ENCODE data around the gene RPTN.

RPTN gene

GRCh38 chr1:152170287-152170905 lies 11.4 kb upstream of the RPTN start:
- no peak for TF ChIP-seq SPI1 (IDR thresholded peaks at IDR 0.05; ENCODE audit: borderline replicate concordance, low read depth)
- no peak for TF ChIP-seq CTCF (IDR thresholded peaks at IDR 0.05; ENCODE audit: insufficient read depth, low read length)
- no peak for TF ChIP-seq GABPA (IDR thresholded peaks at IDR 0.05; ENCODE audit: low read depth)
- no peak for TF ChIP-seq REST (IDR thresholded peaks at IDR 0.05; ENCODE audit: insufficient replicate concordance, low read depth)
- no peak for TF ChIP-seq POLR2AphosphoS5 (IDR thresholded peaks at IDR 0.05; ENCODE audit: low read depth)
- Histone ChIP-seq H3K27me3 (ENCODE audit: insufficient read depth, poor library complexity, severe bottlenecking) (no peaks in the 10 kb centered on the region), H3K4me3 (replicated peaks; ENCODE audit: insufficient read depth, low read length) (no peak overlapping the region), H3K27ac (replicated peaks) (no peak overlapping the region)
- no peak for DNase-seq (ENCODE audit: low read depth in 1 of 2, low spot score in 1 of 2)

GRCh38 chr1:152169366-152170025 lies 10.5 kb upstream of the RPTN start:
- H3K27ac ChIP-seq (replicated peaks): no peak overlapping the region
- no peaks in the 10 kb centered on the region for H3K27me3 ChIP-seq (ENCODE audit: insufficient read depth, poor library complexity, severe bottlenecking)
- DNase-seq (ENCODE audit: low read depth in 1 of 2, low spot score in 1 of 2): no peak
- TF ChIP-seq GABPA (IDR thresholded peaks at IDR 0.05; ENCODE audit: low read depth) (no peak), POLR2AphosphoS5 (IDR thresholded peaks at IDR 0.05; ENCODE audit: low read depth) (no peak), SPI1 (IDR thresholded peaks at IDR 0.05; ENCODE audit: borderline replicate concordance, low read depth) (no peak), REST (IDR thresholded peaks at IDR 0.05; ENCODE audit: insufficient replicate concordance, low read depth) (no peak)
- no peak overlapping the region for H3K4me3 ChIP-seq (replicated peaks; ENCODE audit: insufficient read depth, low read length)

GRCh38 chr1:152168535-152168868 lies 9.5 kb upstream of the RPTN start:
- TF ChIP-seq CTCF (IDR thresholded peaks at IDR 0.05; ENCODE audit: insufficient read depth, low read length) (no peak), GABPA (IDR thresholded peaks at IDR 0.05; ENCODE audit: low read depth) (no peak), REST (IDR thresholded peaks at IDR 0.05; ENCODE audit: insufficient replicate concordance, low read depth) (no peak), POLR2AphosphoS5 (IDR thresholded peaks at IDR 0.05; ENCODE audit: low read depth) (no peak), SPI1 (IDR thresholded peaks at IDR 0.05; ENCODE audit: borderline replicate concordance, low read depth) (no peak)
- H3K27me3 ChIP-seq (ENCODE audit: insufficient read depth, poor library complexity, severe bottlenecking): no peaks in the 10 kb centered on the region
- H3K27ac ChIP-seq (replicated peaks): no peak overlapping the region
- DNase-seq (ENCODE audit: low read depth in 1 of 2, low spot score in 1 of 2): no peak
- no peak overlapping the region for H3K4me3 ChIP-seq (replicated peaks; ENCODE audit: insufficient read depth, low read length)

Data from HL-60 (cell line).